ENCODE results near the gene DHRS3. TPM values are rescaled to one million over a fixed set of nuclear protein-coding genes. Genes with fewer than 3 reads are reported as not detected.

The DHRS3 gene
- polyA plus RNA-seq, 1 donor (not counting 4 experiments of a cell fraction or from before 2014, with no cell fraction given): 10.7 TPM

DNA sequence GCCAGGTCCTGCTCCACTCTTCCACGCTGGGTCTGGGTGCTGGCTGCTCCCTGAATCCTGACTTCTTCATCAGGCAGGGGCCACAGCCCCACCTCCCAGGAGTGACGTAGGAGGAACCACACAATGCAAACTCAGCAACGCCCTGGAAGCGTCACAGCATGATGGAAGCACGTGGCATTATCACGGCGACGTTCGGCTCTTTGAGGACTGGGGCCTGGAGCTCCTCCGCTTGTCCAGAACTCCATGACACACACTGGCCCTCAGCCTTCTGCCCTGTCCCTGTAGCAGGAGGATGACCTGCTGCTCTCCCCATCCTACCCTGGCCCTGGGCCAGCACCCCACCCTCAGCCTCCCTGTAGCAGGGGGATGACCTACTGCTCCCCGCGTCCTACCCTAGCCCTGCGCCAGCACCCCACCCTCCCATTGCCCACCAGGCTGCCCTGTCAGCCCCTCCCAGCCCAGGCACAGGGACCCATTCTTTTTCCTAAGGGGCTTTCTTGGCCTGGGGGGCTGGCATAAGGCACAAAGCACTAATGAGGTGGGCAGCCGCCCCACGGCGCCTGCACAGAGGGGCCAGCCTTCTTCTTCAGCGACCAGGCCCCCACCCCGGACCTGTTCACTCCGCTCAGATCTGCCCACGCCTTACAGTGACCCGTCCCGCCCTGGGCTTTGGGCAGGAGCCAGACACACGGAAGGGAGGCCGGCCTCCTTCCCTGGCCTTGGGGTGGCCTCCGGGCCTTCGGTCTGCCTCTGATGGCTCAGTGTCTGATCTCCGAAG lies 65.7 kb downstream of the DHRS3 start:
- Histone ChIP-seq H2AFZ (ENCODE audit: control insufficient read depth, low read length) (no peak overlapping the region), H3K9ac (ENCODE audit: control insufficient read depth, extremely low read depth, insufficient read depth, low read length) (no peak overlapping the region), H3K79me2 (ENCODE audit: control insufficient read depth, insufficient read depth, low read length) (no peaks in the 10 kb centered on the region), H3K4me3 (ENCODE audit: control insufficient read depth in 2 of 3, extremely low read depth in 1 of 3, insufficient read depth in 2 of 3, low read depth in 1 of 3, low read length in 3 of 3) (no peak overlapping the region), H3K4me2 (ENCODE audit: control insufficient read depth, extremely low read depth, insufficient read depth, low read depth, low read length) (no peak overlapping the region), H3K27me3 (ENCODE audit: control insufficient read depth, extremely low read depth, insufficient read depth, low read length) (peaks cover 51% of the 10 kb centered on the region), H3K27ac (ENCODE audit: control insufficient read depth, insufficient read depth, low read length) (no peak overlapping the region), H3K9me3 (ENCODE audit: control insufficient read depth, low read depth, low read length) (no peaks in the 10 kb centered on the region), H3K4me1 (ENCODE audit: control insufficient read depth, extremely low read depth, insufficient read depth, low read length) (peaks cover 13% of the 10 kb centered on the region), H3K36me3 (ENCODE audit: control insufficient read depth in 2 of 2, extremely low read depth in 1 of 2, insufficient read depth in 2 of 2, low read length in 2 of 2) (no peaks in the 10 kb centered on the region), H4K20me1 (ENCODE audit: control insufficient read depth, extremely low read depth, insufficient read depth, low read length) (peaks cover 3% of the 10 kb centered on the region), H3K9me1 (ENCODE audit: control insufficient read depth, extremely low read depth, insufficient read depth, low read length) (no peaks in the 10 kb centered on the region)
- no peak for TF ChIP-seq EZH2 (IDR thresholded peaks at IDR 0.05; ENCODE audit: low read length)
- TF ChIP-seq, protein P1, sequence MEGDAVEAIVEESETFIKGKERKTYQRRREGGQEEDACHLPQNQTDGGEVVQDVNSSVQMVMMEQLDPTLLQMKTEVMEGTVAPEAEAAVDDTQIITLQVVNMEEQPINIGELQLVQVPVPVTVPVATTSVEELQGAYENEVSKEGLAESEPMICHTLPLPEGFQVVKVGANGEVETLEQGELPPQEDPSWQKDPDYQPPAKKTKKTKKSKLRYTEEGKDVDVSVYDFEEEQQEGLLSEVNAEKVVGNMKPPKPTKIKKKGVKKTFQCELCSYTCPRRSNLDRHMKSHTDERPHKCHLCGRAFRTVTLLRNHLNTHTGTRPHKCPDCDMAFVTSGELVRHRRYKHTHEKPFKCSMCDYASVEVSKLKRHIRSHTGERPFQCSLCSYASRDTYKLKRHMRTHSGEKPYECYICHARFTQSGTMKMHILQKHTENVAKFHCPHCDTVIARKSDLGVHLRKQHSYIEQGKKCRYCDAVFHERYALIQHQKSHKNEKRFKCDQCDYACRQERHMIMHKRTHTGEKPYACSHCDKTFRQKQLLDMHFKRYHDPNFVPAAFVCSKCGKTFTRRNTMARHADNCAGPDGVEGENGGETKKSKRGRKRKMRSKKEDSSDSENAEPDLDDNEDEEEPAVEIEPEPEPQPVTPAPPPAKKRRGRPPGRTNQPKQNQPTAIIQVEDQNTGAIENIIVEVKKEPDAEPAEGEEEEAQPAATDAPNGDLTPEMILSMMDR (optimal IDR thresholded peaks at IDR 0.05 in 1 of 3, IDR thresholded peaks at IDR 0.05 in 1 of 3, conservative IDR thresholded peaks at IDR 0.05 in 1 of 3; ENCODE audit: extremely low read depth in 1 of 3, insufficient read depth in 2 of 3, low read length in 3 of 3): no peak
- DNase-seq (ENCODE audit: low read depth, low spot score) (no peak), FAIRE-seq (no peak)
- dilution Hi-C loops (cut with MboI; ENCODE audit: extremely low pct_ligation_motif_present, low sequenced_read_pairs): no loop called here

DNA sequence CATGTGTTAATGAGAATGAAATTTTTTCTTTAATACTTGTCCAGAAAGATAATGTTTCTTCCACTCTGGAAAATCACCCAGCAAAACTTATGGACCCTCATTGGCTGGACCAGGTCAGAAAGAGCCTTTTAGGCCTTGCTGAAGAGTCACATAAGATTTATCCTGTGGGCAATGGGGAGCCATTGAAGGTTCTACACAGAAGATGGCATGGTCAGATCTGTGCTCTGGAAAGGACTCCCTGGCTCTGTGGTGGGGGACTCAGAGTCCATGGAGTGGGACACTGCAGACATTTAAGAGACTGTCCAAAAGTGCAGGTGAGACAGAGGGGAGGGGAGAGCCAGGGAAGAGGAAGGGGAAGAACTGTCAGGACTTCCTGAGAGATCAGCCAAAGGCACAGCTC lies 66.4 kb downstream of the DHRS3 start:
- Histone ChIP-seq H4K20me1 (ENCODE audit: control insufficient read depth, extremely low read depth, insufficient read depth, low read length) (peaks cover 3% of the 10 kb centered on the region), H3K4me1 (ENCODE audit: control insufficient read depth, extremely low read depth, insufficient read depth, low read length) (peaks cover 13% of the 10 kb centered on the region), H2AFZ (ENCODE audit: control insufficient read depth, low read length) (no peak overlapping the region), H3K9me3 (ENCODE audit: control insufficient read depth, low read depth, low read length) (no peaks in the 10 kb centered on the region), H3K4me2 (ENCODE audit: control insufficient read depth, extremely low read depth, insufficient read depth, low read depth, low read length) (no peak overlapping the region), H3K27me3 (ENCODE audit: control insufficient read depth, extremely low read depth, insufficient read depth, low read length) (peaks cover 52% of the 10 kb centered on the region), H3K79me2 (ENCODE audit: control insufficient read depth, insufficient read depth, low read length) (no peaks in the 10 kb centered on the region), H3K4me3 (ENCODE audit: control insufficient read depth in 2 of 3, extremely low read depth in 1 of 3, insufficient read depth in 2 of 3, low read depth in 1 of 3, low read length in 3 of 3) (no peak overlapping the region), H3K27ac (ENCODE audit: control insufficient read depth, insufficient read depth, low read length) (no peak overlapping the region), H3K36me3 (ENCODE audit: control insufficient read depth in 2 of 2, extremely low read depth in 1 of 2, insufficient read depth in 2 of 2, low read length in 2 of 2) (no peaks in the 10 kb centered on the region), H3K9me1 (ENCODE audit: control insufficient read depth, extremely low read depth, insufficient read depth, low read length) (no peaks in the 10 kb centered on the region), H3K9ac (ENCODE audit: control insufficient read depth, extremely low read depth, insufficient read depth, low read length) (no peak overlapping the region)
- FAIRE-seq (no peak), DNase-seq (ENCODE audit: low read depth, low spot score) (no peak)
- dilution Hi-C loops (cut with MboI; ENCODE audit: extremely low pct_ligation_motif_present, low sequenced_read_pairs): no loop called here
- TF ChIP-seq, protein P1 (optimal IDR thresholded peaks at IDR 0.05 in 1 of 3, IDR thresholded peaks at IDR 0.05 in 1 of 3, conservative IDR thresholded peaks at IDR 0.05 in 1 of 3; ENCODE audit: extremely low read depth in 1 of 3, insufficient read depth in 2 of 3, low read length in 3 of 3): no peak
- no peak for TF ChIP-seq EZH2 (IDR thresholded peaks at IDR 0.05; ENCODE audit: low read length)

Measured in keratinocyte (primary cell).